Cardiac fibroblast (primary cell): ENCODE measurements around the gene ABHD12.

Source experiments
- DNase-seq, 2 donors: peaks; one replicate each; pipeline versions ENCODE4 v3.0.0 to v3.0.0-alpha.2; 2010; ENCODE audit warnings: low read depth in 2 of 2
- H3K4me3 ChIP-seq, 2 donors: replicated peaks in 1 of 2; 1 replicate in 1 of 2; 2 replicates in 1 of 2; pipeline ENCODE4 v1.5.1; 2011; ENCODE audit warnings: low read depth in 2 of 2, low read length in 2 of 2, mild to moderate bottlenecking in 2 of 2, moderate library complexity in 1 of 2
- TF ChIP-seq, protein P1 (sequence below): IDR thresholded peaks from one replicate; pipeline ENCODE4 v1.5.1; 2011; ENCODE audit warnings: low read depth, mild to moderate bottlenecking, low read length, inconsistent platforms

The ABHD12 gene

DNA sequence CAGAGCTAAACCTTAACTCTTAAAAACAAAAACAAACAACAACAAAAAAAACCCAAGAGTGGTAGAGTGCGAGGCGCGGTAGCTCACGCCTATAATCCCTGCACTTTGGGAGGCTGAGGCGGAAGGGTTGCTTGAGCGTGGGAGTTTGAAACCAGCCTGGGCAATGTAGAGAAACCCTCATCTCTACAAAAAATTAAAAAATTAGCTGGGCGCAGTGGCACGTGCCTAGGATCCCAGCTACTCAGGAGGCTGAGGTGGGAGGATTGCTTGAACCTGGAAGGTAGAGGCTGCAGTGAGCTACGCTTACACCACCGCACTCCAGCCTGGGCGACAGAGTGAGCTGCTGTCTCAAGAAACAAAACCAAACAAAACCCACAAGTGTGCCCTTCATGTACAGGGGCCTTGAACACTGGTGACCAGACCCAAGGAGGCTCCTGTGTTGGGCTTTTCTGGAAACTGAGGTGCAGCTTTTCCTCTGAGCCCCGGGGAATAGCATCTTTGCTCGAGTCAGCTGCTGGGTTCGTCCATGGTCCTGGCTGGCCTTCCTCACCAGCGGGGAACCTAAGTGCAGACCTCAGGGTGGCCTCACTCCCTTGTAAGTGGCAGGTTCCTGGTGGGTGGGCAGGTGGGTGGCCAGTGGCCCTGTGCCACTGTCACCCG lies 102.9 kb downstream of the ABHD12 start:
- TF ChIP-seq, protein P1, sequence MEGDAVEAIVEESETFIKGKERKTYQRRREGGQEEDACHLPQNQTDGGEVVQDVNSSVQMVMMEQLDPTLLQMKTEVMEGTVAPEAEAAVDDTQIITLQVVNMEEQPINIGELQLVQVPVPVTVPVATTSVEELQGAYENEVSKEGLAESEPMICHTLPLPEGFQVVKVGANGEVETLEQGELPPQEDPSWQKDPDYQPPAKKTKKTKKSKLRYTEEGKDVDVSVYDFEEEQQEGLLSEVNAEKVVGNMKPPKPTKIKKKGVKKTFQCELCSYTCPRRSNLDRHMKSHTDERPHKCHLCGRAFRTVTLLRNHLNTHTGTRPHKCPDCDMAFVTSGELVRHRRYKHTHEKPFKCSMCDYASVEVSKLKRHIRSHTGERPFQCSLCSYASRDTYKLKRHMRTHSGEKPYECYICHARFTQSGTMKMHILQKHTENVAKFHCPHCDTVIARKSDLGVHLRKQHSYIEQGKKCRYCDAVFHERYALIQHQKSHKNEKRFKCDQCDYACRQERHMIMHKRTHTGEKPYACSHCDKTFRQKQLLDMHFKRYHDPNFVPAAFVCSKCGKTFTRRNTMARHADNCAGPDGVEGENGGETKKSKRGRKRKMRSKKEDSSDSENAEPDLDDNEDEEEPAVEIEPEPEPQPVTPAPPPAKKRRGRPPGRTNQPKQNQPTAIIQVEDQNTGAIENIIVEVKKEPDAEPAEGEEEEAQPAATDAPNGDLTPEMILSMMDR: no peak
- no peak for DNase-seq
- H3K4me3 ChIP-seq: no peak overlapping the region

DNA sequence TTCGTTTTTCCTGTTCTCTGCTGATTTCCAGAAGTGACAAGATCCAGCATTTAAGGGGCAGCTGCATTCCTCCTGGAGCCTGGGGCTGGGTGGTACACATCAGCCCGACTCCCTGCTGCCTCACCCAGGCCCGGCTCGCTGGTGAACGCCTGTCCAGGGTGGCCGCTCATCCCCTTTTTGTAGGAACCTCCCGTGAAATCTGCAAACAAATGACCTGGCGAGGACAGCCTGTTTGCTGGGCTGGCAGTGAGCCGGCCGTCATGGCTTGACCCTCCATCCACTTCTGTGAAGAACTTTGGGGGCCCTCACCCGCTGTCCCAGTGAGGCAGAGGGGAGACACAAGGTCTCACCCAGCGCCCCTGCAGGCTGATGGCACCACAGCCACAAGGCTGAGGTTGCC lies 103.7 kb downstream of the ABHD12 start:
- TF ChIP-seq, protein P1: no peak
- no peak for DNase-seq
- H3K4me3 ChIP-seq: no peak overlapping the region

DNA sequence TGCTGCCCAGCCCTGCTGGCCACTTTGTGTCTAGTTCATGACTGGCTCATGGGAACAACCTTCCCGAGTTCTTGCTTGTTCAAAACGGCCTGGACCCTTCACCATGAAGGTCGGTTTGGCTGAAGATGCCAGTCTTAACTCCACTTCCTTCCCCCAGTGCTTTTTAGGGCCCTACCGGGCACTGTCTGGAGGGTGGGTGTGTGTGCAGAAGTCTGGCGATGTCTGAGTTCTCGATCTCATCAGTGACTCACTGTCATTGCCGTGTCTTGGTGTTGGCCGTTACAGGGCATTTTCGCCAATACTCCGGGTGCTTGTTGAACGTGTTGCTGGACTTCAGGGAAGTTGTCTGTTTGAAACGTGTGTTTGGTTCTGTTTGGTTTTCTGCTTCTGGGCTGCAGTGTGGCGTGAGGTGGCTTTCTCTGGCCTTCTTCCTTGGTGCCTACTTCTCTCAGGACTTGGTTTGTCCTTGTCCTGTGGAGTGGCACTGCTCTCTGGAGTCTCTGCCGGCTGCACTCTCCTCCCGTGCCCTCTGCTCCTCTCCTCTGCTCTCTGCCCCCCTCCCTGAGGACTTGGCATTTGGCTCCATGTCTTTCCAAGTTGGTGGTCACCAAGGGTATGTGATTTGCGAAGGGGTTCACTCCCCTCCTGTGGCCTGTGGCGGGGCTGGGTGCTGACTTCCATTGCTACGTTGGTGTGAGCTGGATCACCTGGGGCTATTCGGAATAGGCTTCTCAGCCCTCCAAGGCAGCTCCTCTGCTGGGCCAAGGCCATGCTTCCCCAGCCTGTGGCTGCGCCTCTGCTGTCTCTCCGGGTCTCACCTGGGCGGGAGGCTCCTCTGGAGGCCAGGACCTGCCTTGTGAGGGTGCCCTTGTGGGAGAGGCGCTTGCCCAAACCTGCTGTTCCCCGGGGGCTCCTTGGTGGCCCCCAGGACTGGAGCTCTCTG lies 104.5 kb downstream of the ABHD12 start:
- H3K4me3 ChIP-seq: no peak overlapping the region
- TF ChIP-seq, protein P1: no peak
- DNase-seq: no peak

DNA sequence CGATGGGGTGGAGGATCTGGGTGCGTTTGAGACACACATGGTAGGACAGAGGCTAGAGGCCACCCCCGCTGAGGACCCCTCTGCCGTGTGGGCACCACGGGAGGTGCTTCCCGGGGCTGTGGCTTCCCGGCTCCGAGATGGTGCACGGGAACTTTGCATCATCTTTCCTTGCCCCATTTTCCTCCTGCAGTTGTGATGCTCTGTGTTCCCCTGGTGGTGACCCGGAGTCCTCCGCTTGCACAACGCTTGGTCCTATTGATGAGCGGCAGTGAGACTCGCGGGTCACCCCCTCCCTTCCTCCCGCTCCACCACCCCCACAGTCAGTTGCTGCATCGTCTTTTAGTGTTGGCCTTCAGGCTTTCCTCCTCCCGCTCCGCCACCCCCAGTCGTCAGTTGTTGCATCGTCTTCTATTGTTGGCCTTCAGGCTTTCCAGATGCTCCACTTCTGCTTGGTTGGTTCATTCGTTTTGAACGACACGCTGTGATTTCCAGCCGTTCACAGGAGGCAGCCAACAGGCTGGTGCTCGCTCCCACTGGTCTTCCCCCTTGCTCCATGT lies 105.5 kb downstream of the ABHD12 start:
- TF ChIP-seq, protein P1: peak; percentile 14
- H3K4me3 ChIP-seq: no peak overlapping the region
- no peak for DNase-seq

DNA sequence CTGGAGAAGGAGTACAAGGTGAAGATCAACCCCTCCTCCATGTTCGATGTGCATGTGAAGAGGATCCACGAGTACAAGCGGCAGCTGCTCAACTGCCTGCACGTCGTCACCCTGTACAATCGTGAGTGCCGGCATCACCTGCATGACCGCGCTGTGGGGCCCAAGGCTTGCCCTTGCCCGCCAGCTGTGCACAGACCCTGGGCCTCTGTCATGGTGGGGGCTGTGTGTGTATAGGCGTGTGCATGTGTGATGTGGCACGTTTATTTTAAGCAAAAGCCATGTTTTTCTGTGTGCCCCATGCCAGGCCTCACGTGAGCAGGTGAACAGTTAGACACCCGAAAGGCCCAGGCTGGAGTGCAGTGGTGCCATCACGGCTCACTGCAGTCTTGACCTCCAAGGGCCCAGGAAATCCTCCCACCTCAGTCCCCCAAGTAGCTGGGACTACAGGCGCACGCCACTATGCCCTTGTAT lies 106.5 kb downstream of the ABHD12 start:
- TF ChIP-seq, protein P1: no peak
- DNase-seq: no peak
- no peak overlapping the region for H3K4me3 ChIP-seq

DNA sequence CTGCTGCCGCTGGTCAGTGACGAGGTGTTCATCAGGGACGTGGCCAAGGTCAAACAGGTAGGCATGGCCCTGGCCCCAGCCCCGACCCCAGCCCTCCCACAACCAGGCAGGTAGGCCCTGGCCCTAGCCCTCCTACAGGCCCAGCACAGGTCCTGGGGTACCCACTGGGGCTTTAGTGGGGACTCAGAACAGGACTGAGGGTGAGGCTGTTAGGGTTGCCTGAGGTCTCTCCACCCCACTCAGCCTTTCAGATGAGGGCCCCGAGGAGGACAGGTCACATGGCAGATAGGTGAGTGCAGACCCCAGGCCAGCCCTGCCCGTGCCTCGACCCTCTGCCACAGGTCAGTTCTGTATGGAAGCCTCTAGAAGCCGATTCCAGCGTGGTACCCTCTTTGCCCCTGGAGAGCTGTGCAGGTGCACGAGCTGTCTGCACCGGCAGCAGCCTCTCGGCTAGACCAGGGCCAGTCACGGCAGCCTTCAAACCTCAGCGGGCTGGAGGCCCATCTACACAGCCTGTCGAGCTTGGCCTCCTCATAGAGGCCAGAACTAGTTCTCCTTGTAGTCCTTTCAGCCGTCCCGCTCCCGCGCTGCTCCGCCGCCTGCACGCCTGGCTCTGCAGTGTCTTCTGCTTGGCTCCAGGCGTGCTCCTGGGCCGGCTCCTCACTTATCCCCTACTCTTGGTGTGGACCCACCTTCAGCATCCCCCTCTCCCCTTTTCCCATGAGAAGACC lies 107.2 kb downstream of the ABHD12 start:
- H3K4me3 ChIP-seq: no peak overlapping the region
- no peak for DNase-seq
- TF ChIP-seq, protein P1: no peak
